ENCODE measurements around the gene PLEKHA5.
"Not testable (repeated sequence)": the region's sequence is repeated elsewhere in the genome, so short reads cannot be mapped to it uniquely, and the experiment has no call there.

Gene PLEKHA5

GRCh38 chr12:19129486-19130223 is at the start of gene PLEKHA5:
Gene PLEKHA5 (plus strand): TSS chr12:19129733. CDS start chr12:19129800, 67 bp downstream.
- peak; percentile 1 for DNase-seq (ENCODE audit: low read depth)

- no peak for DNase-seq (ENCODE audit: low read depth)
Measured at GRCh38 chr12:19080918-19081317, 48.6 kb upstream of the PLEKHA5 start.

GRCh38 chr12:19082365-19082911 is 47.1 kb upstream of the PLEKHA5 start:
- no peak for DNase-seq (ENCODE audit: low read depth)

- no peak for DNase-seq (ENCODE audit: low read depth)
Measured at GRCh38 chr12:19084547-19084946, 45.0 kb upstream of the PLEKHA5 start.

- no peak for DNase-seq (ENCODE audit: low read depth)
Measured at GRCh38 chr12:19085090-19085489, 44.4 kb upstream of the PLEKHA5 start.

- no peak for DNase-seq (ENCODE audit: low read depth)
Measured at GRCh38 chr12:19088606-19089005, 40.9 kb upstream of the PLEKHA5 start.

GRCh38 chr12:19092482-19092881 is 37.1 kb upstream of the PLEKHA5 start:
- DNase-seq (ENCODE audit: low read depth): not testable (repeated sequence)

GRCh38 chr12:19093218-19093617 is 36.3 kb upstream of the PLEKHA5 start:
- DNase-seq (ENCODE audit: low read depth): no peak

GRCh38 chr12:19095331-19095730 is 34.2 kb upstream of the PLEKHA5 start:
- DNase-seq (ENCODE audit: low read depth): no peak

- no peak for DNase-seq (ENCODE audit: low read depth)
Measured at GRCh38 chr12:19095756-19096480, 33.6 kb upstream of the PLEKHA5 start.

- DNase-seq (ENCODE audit: low read depth): no peak
Measured at GRCh38 chr12:19105463-19105862, 24.1 kb upstream of the PLEKHA5 start.

- no peak for DNase-seq (ENCODE audit: low read depth)
Measured at GRCh38 chr12:19107750-19108149, 21.8 kb upstream of the PLEKHA5 start.

GRCh38 chr12:19110221-19110940 is 19.2 kb upstream of the PLEKHA5 start:
- DNase-seq (ENCODE audit: low read depth): no peak

- no peak for DNase-seq (ENCODE audit: low read depth)
Measured at GRCh38 chr12:19113464-19113863, 16.1 kb upstream of the PLEKHA5 start.

GRCh38 chr12:19115285-19115684 is 14.2 kb upstream of the PLEKHA5 start:
- no peak for DNase-seq (ENCODE audit: low read depth)

- no peak for DNase-seq (ENCODE audit: low read depth)
Measured at GRCh38 chr12:19119440-19119839, 10.1 kb upstream of the PLEKHA5 start.

- no peak for DNase-seq (ENCODE audit: low read depth)
Measured at GRCh38 chr12:19120795-19121194, 8.7 kb upstream of the PLEKHA5 start.

- no peak for DNase-seq (ENCODE audit: low read depth)
Measured at GRCh38 chr12:19121449-19122018, 8.0 kb upstream of the PLEKHA5 start.

GRCh38 chr12:19125325-19125724 is 4.2 kb upstream of the PLEKHA5 start:
- no peak for DNase-seq (ENCODE audit: low read depth)

GRCh38 chr12:19127270-19127669 is 2.3 kb upstream of the PLEKHA5 start:
- DNase-seq (ENCODE audit: low read depth): no peak

- DNase-seq (ENCODE audit: low read depth): no peak
Measured at GRCh38 chr12:19128485-19128884, 1.0 kb upstream of the PLEKHA5 start.

GRCh38 chr12:19129122-19129485 is 429 bp upstream of the PLEKHA5 start:
- DNase-seq (ENCODE audit: low read depth): no peak

All from stimulated activated CD8-positive, alpha-beta memory T cell treated with anti-CD3 and anti-CD28 coated beads, Interleukin-15, amount 100 ng/mL, for 24 hours (primary cell).